T-helper 1 cell treated with Interleukin-12 subunit alpha and Interleukin-12 subunit beta and Interleukin-4 antibody, amounts not matched to agents 30 μg/mL and 1 μg/mL, for 36 hours (primary cell): ENCODE results near the gene NKAIN2.

Experiments used
- H3K27ac Mint-ChIP-seq: one replicate; pipeline ENCODE4 v1.8.0; 2021; ENCODE audit warnings: mild to moderate bottlenecking, mixed read lengths
- H3K27me3 Mint-ChIP-seq: one replicate; pipeline ENCODE4 v1.8.0; 2021; ENCODE audit warnings: low read depth, mixed read lengths
- H3K36me3 Mint-ChIP-seq: one replicate; pipeline ENCODE4 v1.8.0; 2021; ENCODE audit warnings: low read depth, mixed read lengths
- H3K4me1 Mint-ChIP-seq: one replicate; pipeline ENCODE4 v1.8.0; 2021; ENCODE audit warnings: low read depth, mixed read lengths
- H3K4me3 Mint-ChIP-seq: one replicate; pipeline ENCODE4 v1.8.0; 2021; ENCODE audit warnings: mild to moderate bottlenecking, moderate library complexity, mixed read lengths
- H3K9me3 Mint-ChIP-seq: one replicate; pipeline ENCODE4 v1.8.0; 2021; ENCODE audit warnings: mixed read lengths

NKAIN2 gene

GRCh38 chr6:123803504-123804013 is at the start of gene NKAIN2:
Gene NKAIN2 (plus strand): TSS chr6:123803865.
- Mint-ChIP-seq H3K4me1 (peaks cover 9% of the 10 kb centered on the region), H3K27me3 (peaks cover 47% of the 10 kb centered on the region), H3K4me3 (peak within 1 kb of the TSS; percentile 59)

GRCh38 chr6:123759472-123759871 is 44.2 kb upstream of the NKAIN2 start:
- Mint-ChIP-seq H3K27me3 (no peaks in the 10 kb centered on the region), H3K4me1 (no peaks in the 10 kb centered on the region), H3K27ac (no peak overlapping the region), H3K9me3 (no peaks in the 10 kb centered on the region), H3K4me3 (no peak overlapping the region), H3K36me3 (no peaks in the 10 kb centered on the region)

More at GRCh38 chr6:123803504-123804013, at the start of gene NKAIN2:
- no peaks in the 10 kb centered on the region for H3K36me3 Mint-ChIP-seq
- H3K9me3 Mint-ChIP-seq, result no peaks in the 10 kb centered on the region
- no peak within 1 kb of the TSS for H3K27ac Mint-ChIP-seq

GRCh38 chr6:123763904-123764303 is 39.8 kb upstream of the NKAIN2 start:
- H3K4me3 Mint-ChIP-seq, result no peak overlapping the region
- H3K27me3 Mint-ChIP-seq, result no peaks in the 10 kb centered on the region
- no peaks in the 10 kb centered on the region for H3K9me3 Mint-ChIP-seq
- H3K27ac Mint-ChIP-seq, result no peak overlapping the region
- H3K4me1 Mint-ChIP-seq, result no peaks in the 10 kb centered on the region
- no peaks in the 10 kb centered on the region for H3K36me3 Mint-ChIP-seq

- Mint-ChIP-seq H3K4me1 (no peaks in the 10 kb centered on the region), H3K4me3 (no peak overlapping the region), H3K9me3 (no peaks in the 10 kb centered on the region), H3K27ac (no peak overlapping the region), H3K27me3 (no peaks in the 10 kb centered on the region), H3K36me3 (no peaks in the 10 kb centered on the region)
Observed at GRCh38 chr6:123764722-123765121, 38.9 kb upstream of the NKAIN2 start.

GRCh38 chr6:123768921-123769320 is 34.7 kb upstream of the NKAIN2 start:
- no peak overlapping the region for H3K27ac Mint-ChIP-seq
- no peaks in the 10 kb centered on the region for H3K36me3 Mint-ChIP-seq
- no peak overlapping the region for H3K4me3 Mint-ChIP-seq
- no peaks in the 10 kb centered on the region for H3K27me3 Mint-ChIP-seq
- no peaks in the 10 kb centered on the region for H3K4me1 Mint-ChIP-seq
- H3K9me3 Mint-ChIP-seq, result no peaks in the 10 kb centered on the region

- H3K27me3 Mint-ChIP-seq, result no peaks in the 10 kb centered on the region
- no peaks in the 10 kb centered on the region for H3K36me3 Mint-ChIP-seq
- H3K27ac Mint-ChIP-seq, result no peak overlapping the region
- no peaks in the 10 kb centered on the region for H3K9me3 Mint-ChIP-seq
- H3K4me3 Mint-ChIP-seq, result no peak overlapping the region
- H3K4me1 Mint-ChIP-seq, result no peaks in the 10 kb centered on the region
Observed at GRCh38 chr6:123769431-123769830, 34.2 kb upstream of the NKAIN2 start.

GRCh38 chr6:123770247-123770949 is 33.3 kb upstream of the NKAIN2 start:
- no peaks in the 10 kb centered on the region for H3K27me3 Mint-ChIP-seq
- H3K36me3 Mint-ChIP-seq, result no peaks in the 10 kb centered on the region
- H3K4me3 Mint-ChIP-seq, result no peak overlapping the region
- H3K4me1 Mint-ChIP-seq, result no peaks in the 10 kb centered on the region
- no peak overlapping the region for H3K27ac Mint-ChIP-seq
- H3K9me3 Mint-ChIP-seq, result no peaks in the 10 kb centered on the region

- Mint-ChIP-seq H3K36me3 (no peaks in the 10 kb centered on the region), H3K27ac (no peak overlapping the region), H3K9me3 (no peaks in the 10 kb centered on the region), H3K27me3 (no peaks in the 10 kb centered on the region), H3K4me3 (no peak overlapping the region), H3K4me1 (no peaks in the 10 kb centered on the region)
Observed at GRCh38 chr6:123771126-123771525, 32.5 kb upstream of the NKAIN2 start.

GRCh38 chr6:123777563-123777962 is 26.1 kb upstream of the NKAIN2 start:
- Mint-ChIP-seq H3K9me3 (no peaks in the 10 kb centered on the region), H3K4me3 (no peak overlapping the region), H3K27ac (no peak overlapping the region)

GRCh38 chr6:123780021-123780420 is 23.6 kb upstream of the NKAIN2 start:
- Mint-ChIP-seq H3K4me1 (no peaks in the 10 kb centered on the region), H3K9me3 (no peaks in the 10 kb centered on the region), H3K27ac (no peak overlapping the region), H3K4me3 (no peak overlapping the region), H3K27me3 (no peaks in the 10 kb centered on the region), H3K36me3 (no peaks in the 10 kb centered on the region)

More at GRCh38 chr6:123777563-123777962, 26.1 kb upstream of the NKAIN2 start:
- Mint-ChIP-seq H3K4me1 (no peaks in the 10 kb centered on the region), H3K27me3 (no peaks in the 10 kb centered on the region), H3K36me3 (no peaks in the 10 kb centered on the region)

- Mint-ChIP-seq H3K27ac (no peak overlapping the region), H3K27me3 (no peaks in the 10 kb centered on the region), H3K4me1 (peaks cover 3% of the 10 kb centered on the region), H3K36me3 (no peaks in the 10 kb centered on the region), H3K9me3 (no peaks in the 10 kb centered on the region), H3K4me3 (no peak overlapping the region)
Observed at GRCh38 chr6:123784330-123784729, 19.3 kb upstream of the NKAIN2 start.

- H3K27me3 Mint-ChIP-seq, result no peaks in the 10 kb centered on the region
- H3K9me3 Mint-ChIP-seq, result no peaks in the 10 kb centered on the region
- H3K27ac Mint-ChIP-seq, result no peak overlapping the region
- no peak overlapping the region for H3K4me3 Mint-ChIP-seq
- H3K36me3 Mint-ChIP-seq, result no peaks in the 10 kb centered on the region
- H3K4me1 Mint-ChIP-seq, result peaks cover 3% of the 10 kb centered on the region
Observed at GRCh38 chr6:123785039-123785438, 18.6 kb upstream of the NKAIN2 start.

GRCh38 chr6:123788319-123788718 is 15.3 kb upstream of the NKAIN2 start:
- Mint-ChIP-seq H3K4me1 (peaks cover 3% of the 10 kb centered on the region), H3K27me3 (no peaks in the 10 kb centered on the region), H3K36me3 (no peaks in the 10 kb centered on the region), H3K9me3 (no peaks in the 10 kb centered on the region), H3K27ac (no peak overlapping the region), H3K4me3 (no peak overlapping the region)

GRCh38 chr6:123794190-123794589 is 9.5 kb upstream of the NKAIN2 start:
- Mint-ChIP-seq H3K9me3 (no peaks in the 10 kb centered on the region), H3K36me3 (no peaks in the 10 kb centered on the region), H3K4me1 (no peaks in the 10 kb centered on the region), H3K27ac (no peak overlapping the region), H3K4me3 (no peak overlapping the region), H3K27me3 (no peaks in the 10 kb centered on the region)

GRCh38 chr6:123794799-123795198 is 8.9 kb upstream of the NKAIN2 start:
- H3K4me1 Mint-ChIP-seq, result no peaks in the 10 kb centered on the region
- H3K27ac Mint-ChIP-seq, result no peak overlapping the region
- no peaks in the 10 kb centered on the region for H3K36me3 Mint-ChIP-seq
- no peaks in the 10 kb centered on the region for H3K27me3 Mint-ChIP-seq
- no peaks in the 10 kb centered on the region for H3K9me3 Mint-ChIP-seq
- H3K4me3 Mint-ChIP-seq, result no peak overlapping the region
